Activated T-cell treated with anti-CD3 and anti-CD28 coated beads, Interleukin-2, amount 50 U/mL, for 72 hours (primary cell): ENCODE results near the gene COL1A1. TPM values are rescaled to one million over a fixed set of nuclear protein-coding genes. Genes with fewer than 3 reads are reported as not detected.

Experiments used
- ATAC-seq, 2 donors: fragments of 150-1000 bp; cut with Tn5 transposase; replicated peaks in 1 of 2; 2 replicates each; pipeline ENCODE4 v1.10.0; 2021; ENCODE audit warnings: moderate library complexity in 2 of 2, mild to moderate bottlenecking in 1 of 2
- DNase-seq, 2 donors: peaks; one replicate each; pipeline ENCODE4 v3.0.0; 2021 to 2022; ENCODE audit warnings: mixed read lengths in 1 of 2
- H3K27ac Mint-ChIP-seq: one replicate; pipeline ENCODE4 v1.8.0; 2022; ENCODE audit warnings: mild to moderate bottlenecking, moderate library complexity, mixed read lengths
- H3K27me3 Mint-ChIP-seq: one replicate; pipeline ENCODE4 v1.8.0; 2022; ENCODE audit warnings: low read depth, mixed read lengths
- H3K36me3 Mint-ChIP-seq, 2 donors: one replicate each; pipeline ENCODE4 v1.8.0; 2022; ENCODE audit warnings: mixed read lengths in 2 of 2, mild to moderate bottlenecking in 1 of 2; ENCODE audit not compliant: insufficient read depth in 2 of 2
- H3K4me1 Mint-ChIP-seq: one replicate; pipeline ENCODE4 v1.8.0; 2022; ENCODE audit warnings: low read depth, mixed read lengths
- H3K4me3 Mint-ChIP-seq, 2 donors: one replicate each; pipeline ENCODE4 v1.8.0; 2022; ENCODE audit warnings: mild to moderate bottlenecking in 2 of 2, mixed read lengths in 2 of 2, moderate library complexity in 2 of 2
- H3K9me3 Mint-ChIP-seq, 2 donors: one replicate each; pipeline ENCODE4 v1.8.0; 2022; ENCODE audit warnings: mixed read lengths in 2 of 2
- total RNA-seq, 2 donors: library from RNA; stranded (reverse); gene quantifications; one replicate each; pipeline ENCODE4 v1.2.3, GENCODE V29; 2022

The COL1A1 gene
- total RNA-seq, 2 donors from 2014 or later = 9.8 to 10.3 TPM

DNA sequence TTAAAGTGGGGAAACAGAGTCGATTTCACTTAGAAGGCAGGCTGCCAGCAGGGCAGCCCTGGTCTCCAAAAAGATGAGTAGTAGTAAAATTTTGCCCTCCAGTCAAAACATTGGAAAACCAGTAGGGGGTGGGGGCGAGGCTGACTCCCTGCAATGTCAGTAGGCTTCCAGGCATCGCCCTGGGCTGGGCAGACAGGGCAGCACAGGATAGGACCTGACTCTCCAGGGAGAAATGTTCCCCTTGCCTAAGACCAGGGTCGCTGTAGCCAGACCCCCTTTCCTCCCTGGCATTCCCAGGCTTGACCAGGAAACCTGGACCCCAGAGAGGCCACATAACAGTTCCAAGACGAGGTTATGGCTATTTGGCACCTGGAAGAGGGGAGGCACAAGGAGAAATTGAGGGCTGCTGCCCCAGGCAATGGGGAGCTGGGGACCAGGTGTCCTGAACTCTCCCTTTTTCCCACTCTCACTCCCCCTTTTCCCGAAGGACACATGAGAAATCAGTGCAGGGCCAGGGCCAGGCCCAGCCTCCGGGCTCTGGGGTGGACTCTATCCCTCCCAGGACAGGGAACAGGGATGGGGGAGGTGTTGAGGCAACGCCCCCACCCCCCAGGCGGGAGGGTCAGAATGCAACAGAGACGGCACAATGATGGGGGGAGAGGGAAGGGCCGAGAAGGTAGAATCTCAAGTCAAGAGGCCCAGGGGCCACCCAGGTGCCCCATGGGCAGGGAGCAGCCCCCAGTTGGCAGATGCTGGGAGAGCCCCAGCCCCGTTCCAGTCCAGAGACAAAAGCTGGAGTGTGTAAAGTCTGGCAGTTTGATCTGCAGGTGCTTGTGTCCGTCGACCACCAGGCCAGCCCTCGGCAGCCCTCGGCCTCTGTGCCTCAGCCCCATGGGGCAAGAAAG, 67.0 kb downstream of the COL1A1 start:
- Mint-ChIP-seq H3K36me3 (peaks cover 10 to 34% of the 10 kb centered on the region in 2 donors), H3K27ac (no peak overlapping the region), H3K27me3 (peaks cover 7% of the 10 kb centered on the region)

DNA sequence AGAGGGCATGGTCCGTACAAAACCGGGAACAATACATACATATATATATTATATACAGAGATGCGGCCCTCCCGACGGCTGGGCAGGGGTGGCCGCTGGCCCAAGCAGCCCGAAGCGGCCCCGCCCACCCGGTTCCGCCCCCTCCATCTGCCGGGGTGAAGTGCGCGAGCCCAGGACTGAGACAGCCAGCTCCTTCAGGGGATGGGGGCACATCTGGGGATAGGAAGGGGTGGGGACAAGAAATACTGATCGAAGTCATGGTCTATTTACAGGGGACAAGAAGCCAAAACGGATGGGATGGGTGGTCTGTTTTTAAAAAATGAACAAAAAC, 67.7 kb downstream of the COL1A1 start:
- peaks cover 10 to 32% of the 10 kb centered on the region in 2 donors for H3K36me3 Mint-ChIP-seq
- H3K4me3 Mint-ChIP-seq = no peak overlapping the region
- no peak for DNase-seq
- H3K9me3 Mint-ChIP-seq = no peaks in the 10 kb centered on the region
- no peak for ATAC-seq
- H3K27ac Mint-ChIP-seq = no peak overlapping the region
- peaks cover 10% of the 10 kb centered on the region for H3K27me3 Mint-ChIP-seq
- H3K4me1 Mint-ChIP-seq = peaks cover 40% of the 10 kb centered on the region

More for the DNA sequence above, 67.0 kb downstream of the COL1A1 start:
- DNase-seq (no peak), ATAC-seq (no peak)
- Mint-ChIP-seq H3K4me3 (no peak overlapping the region), H3K9me3 (no peaks in the 10 kb centered on the region), H3K4me1 (peaks cover 38% of the 10 kb centered on the region)

Other genes starting within 250 kb of the COL1A1 start
- gene DLX4, start 232.4 kb downstream of the COL1A1 start, total RNA-seq = 1 to 10 TPM; 1.9 to 3.0 TPM
- under 1 TPM in 1 of 2 donors, not detected in 1; 0.12 TPM for gene DLX3, start 206.4 kb downstream of the COL1A1 start, total RNA-seq
- 10 to 100 TPM; 16.6 to 16.9 TPM for gene ITGA3, start 145.5 kb downstream of the COL1A1 start, total RNA-seq
- gene PDK2, start 106.3 kb downstream of the COL1A1 start, total RNA-seq = 10 to 100 TPM; 26.6 to 34.6 TPM
- gene SAMD14, start 71.5 kb downstream of the COL1A1 start, total RNA-seq = 1 to 10 TPM; 3.3 to 6.9 TPM
- gene PPP1R9B, start 51.0 kb downstream of the COL1A1 start, total RNA-seq = 100 to 1,000 TPM; 111 to 128 TPM
- gene SGCA, start 35.6 kb downstream of the COL1A1 start, total RNA-seq = 1 to 10 TPM; 1.7 to 2.3 TPM
- under 1 TPM in 1 of 2 donors, not detected in 1; 0.51 TPM for gene TMEM92, start 72.8 kb upstream of the COL1A1 start, total RNA-seq
- 10 to 100 TPM; 24.2 to 43.8 TPM for gene XYLT2, start 144.5 kb upstream of the COL1A1 start, total RNA-seq
- gene MRPL27, start 171.6 kb upstream of the COL1A1 start, total RNA-seq = 10 to 100 TPM; 44.6 to 45.9 TPM
- gene EME1, start 171.6 kb upstream of the COL1A1 start, total RNA-seq = 10 to 100 TPM; 42.9 to 43.1 TPM
- 10 to 100 TPM; 57.6 to 63.6 TPM for gene LRRC59, start 195.9 kb upstream of the COL1A1 start, total RNA-seq
- 10 to 100 TPM; 30.2 to 43.0 TPM for gene ACSF2, start 224.6 kb upstream of the COL1A1 start, total RNA-seq